GM12865 (cell line): ENCODE data around the gene MTHFD2L.

Experiments
- DNase-seq: peaks from one replicate; pipeline ENCODE4 v3.0.0; 2010; ENCODE audit warnings: low read depth
- H3K4me3 ChIP-seq: 2 replicates; pipeline ENCODE4 v1.5.1; 2011; ENCODE audit warnings: mild to moderate bottlenecking, low read depth, low read length, control low read depth
- TF ChIP-seq, protein P1 (sequence below): IDR thresholded peaks from 2 replicates; pipeline ENCODE4 v1.5.1; 2011; ENCODE audit warnings: low read length, control low read depth, low read depth, inconsistent platforms; ENCODE audit not compliant: insufficient read depth; ENCODE audit errors: missing control alignments

MTHFD2L gene

DNA sequence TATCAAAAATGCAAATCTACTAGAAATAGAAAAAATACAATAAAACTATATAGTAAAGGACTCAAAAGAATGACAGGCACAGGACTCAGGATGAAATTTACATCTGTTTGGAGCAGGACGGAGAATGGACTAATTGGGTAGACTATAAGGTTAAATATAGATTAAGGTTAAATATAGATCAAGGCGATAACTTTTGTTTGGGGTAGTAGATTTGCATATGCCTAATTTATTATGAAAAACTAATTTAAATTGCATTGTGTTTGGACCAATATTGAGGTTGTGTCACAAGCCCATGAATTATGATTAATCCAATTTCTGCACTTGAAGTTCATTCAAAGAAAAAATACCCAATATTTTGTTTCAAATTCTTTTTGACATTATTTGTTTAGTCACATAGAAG is 31.0 kb downstream of the MTHFD2L start:
- TF ChIP-seq, protein P1, sequence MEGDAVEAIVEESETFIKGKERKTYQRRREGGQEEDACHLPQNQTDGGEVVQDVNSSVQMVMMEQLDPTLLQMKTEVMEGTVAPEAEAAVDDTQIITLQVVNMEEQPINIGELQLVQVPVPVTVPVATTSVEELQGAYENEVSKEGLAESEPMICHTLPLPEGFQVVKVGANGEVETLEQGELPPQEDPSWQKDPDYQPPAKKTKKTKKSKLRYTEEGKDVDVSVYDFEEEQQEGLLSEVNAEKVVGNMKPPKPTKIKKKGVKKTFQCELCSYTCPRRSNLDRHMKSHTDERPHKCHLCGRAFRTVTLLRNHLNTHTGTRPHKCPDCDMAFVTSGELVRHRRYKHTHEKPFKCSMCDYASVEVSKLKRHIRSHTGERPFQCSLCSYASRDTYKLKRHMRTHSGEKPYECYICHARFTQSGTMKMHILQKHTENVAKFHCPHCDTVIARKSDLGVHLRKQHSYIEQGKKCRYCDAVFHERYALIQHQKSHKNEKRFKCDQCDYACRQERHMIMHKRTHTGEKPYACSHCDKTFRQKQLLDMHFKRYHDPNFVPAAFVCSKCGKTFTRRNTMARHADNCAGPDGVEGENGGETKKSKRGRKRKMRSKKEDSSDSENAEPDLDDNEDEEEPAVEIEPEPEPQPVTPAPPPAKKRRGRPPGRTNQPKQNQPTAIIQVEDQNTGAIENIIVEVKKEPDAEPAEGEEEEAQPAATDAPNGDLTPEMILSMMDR, result no peak
- DNase-seq, result no peak
- no peak overlapping the region for H3K4me3 ChIP-seq

DNA sequence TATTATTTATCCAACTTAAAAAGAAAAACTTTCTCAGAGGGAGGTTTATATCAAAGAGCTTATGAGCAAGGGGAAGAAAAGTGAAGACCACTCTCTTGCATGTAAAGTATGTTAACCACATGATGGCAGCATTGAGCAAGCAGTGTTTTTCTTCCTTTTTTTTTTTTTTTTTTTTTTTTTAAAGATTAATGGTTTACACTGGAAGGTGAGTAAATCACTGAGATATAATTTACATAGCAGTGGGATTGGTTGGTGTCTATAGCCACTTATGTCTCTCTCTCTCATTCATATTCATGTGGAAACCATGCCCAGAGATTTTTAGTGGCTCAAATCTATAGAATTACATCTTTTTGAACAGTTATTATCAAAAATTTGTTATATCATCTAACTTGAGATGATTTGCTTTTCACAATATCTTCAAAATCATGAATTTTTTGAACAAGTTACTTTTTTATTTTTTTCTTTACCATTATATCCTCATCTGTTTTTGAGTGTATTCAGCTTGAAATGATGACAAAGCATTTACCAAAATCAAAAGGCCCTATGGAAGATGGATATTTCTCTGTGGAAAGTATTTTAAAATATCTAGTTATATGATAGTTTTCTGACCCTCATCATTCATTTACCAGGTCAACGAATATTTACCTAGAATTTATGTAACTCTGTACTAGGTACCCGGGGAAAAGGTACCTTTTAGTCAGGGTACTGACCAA is 31.6 kb downstream of the MTHFD2L start:
- TF ChIP-seq, protein P1, result peak; percentile 60
- peak; percentile 72 for DNase-seq
- H3K4me3 ChIP-seq, result no peak overlapping the region

DNA sequence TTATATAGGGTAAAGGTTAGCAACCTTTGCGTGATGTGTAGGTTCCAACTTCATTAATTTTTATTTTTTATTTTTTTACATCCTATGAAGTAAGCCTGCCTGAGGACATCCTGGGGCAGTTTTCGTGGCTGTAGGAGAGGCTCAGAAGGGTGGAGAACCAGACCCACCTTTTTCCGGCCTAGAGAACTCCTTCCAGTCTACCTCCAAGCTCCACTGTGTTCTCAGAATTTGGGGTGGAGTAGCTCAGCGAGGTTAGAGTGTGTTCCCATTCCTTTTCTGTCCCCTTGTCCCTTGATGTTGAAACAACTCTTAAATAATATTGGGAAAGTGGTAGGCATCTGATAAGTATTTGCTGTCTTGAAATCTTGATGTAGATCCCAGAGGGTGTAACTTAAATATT is 32.4 kb downstream of the MTHFD2L start:
- TF ChIP-seq, protein P1, result no peak
- no peak for DNase-seq
- H3K4me3 ChIP-seq, result no peak overlapping the region

DNA sequence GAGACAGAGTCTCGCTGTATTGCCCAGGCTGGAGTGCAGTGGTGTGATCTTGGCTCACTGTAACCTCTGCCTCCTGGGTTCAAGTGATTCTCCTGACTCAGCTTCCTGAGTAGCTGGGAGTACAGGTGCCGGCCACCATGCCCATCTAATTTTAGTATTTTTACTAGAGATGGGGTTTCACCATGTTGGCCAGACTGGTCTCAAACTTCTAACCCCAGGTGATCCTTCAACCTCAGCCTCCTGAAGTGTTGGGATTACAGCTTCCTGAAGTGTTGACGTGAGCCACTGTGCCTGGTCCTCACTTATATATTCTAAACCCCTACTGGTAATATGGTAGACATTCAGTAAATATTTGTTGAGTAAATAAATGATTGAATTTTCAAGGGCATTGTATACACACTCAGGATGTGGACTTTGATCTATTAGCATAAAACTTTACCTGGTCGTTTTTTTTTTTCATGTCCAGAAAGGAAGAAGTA is 33.0 kb downstream of the MTHFD2L start:
- TF ChIP-seq, protein P1, result no peak
- DNase-seq, result no peak
- no peak overlapping the region for H3K4me3 ChIP-seq

DNA sequence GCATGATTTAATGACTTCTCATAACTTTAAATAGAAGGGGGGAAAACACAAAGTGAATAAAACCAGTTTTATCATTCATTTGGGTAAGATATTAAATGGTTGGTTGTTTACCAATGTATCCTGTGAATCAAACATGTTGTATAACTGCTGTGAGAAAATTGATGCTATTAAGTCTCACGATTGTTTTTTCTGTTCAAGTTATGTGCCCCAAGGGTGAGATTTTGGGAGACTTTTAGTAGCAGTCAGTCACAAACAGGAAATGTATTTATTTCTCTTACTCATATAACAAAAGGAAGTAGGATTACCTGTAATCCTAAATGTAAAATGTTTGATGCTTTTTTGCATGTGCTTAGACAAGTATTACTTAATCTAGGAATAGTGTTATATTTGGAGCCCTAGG is 39.2 kb downstream of the MTHFD2L start:
- DNase-seq, result peak; percentile 55
- TF ChIP-seq, protein P1, result no peak
- H3K4me3 ChIP-seq, result no peak overlapping the region

DNA sequence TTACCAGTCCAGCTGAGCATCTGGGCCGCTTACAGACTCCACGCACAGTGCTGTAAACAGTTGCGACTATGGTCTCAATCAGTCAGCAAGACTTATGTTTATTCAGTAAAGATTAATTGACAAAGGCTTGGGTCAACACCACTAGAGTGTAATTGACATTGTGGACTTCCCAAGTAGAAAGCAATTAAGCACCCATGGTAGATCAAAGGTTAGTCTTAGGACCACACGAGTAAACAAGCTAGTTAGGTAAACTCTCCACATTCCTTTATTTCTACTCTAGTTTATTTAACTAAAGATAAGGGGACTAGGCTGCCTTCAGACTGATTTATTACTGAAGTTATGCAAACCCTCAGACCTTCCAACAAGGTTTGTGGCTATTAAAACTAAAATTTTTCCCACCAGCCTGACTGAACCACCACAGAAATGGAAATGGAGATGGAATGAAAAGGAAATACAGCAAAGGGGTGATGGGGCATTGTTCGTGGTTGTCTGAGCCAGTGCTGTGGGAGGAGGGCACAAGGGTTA is 44.2 kb downstream of the MTHFD2L start:
- DNase-seq, result no peak
- TF ChIP-seq, protein P1, result no peak
- no peak overlapping the region for H3K4me3 ChIP-seq
